ENCODE data around the gene CDK3.
"Not testable (repeated sequence)": the region's sequence is repeated elsewhere in the genome, so short reads cannot be mapped to it uniquely, and the experiment has no call there.

The CDK3 gene

DNA sequence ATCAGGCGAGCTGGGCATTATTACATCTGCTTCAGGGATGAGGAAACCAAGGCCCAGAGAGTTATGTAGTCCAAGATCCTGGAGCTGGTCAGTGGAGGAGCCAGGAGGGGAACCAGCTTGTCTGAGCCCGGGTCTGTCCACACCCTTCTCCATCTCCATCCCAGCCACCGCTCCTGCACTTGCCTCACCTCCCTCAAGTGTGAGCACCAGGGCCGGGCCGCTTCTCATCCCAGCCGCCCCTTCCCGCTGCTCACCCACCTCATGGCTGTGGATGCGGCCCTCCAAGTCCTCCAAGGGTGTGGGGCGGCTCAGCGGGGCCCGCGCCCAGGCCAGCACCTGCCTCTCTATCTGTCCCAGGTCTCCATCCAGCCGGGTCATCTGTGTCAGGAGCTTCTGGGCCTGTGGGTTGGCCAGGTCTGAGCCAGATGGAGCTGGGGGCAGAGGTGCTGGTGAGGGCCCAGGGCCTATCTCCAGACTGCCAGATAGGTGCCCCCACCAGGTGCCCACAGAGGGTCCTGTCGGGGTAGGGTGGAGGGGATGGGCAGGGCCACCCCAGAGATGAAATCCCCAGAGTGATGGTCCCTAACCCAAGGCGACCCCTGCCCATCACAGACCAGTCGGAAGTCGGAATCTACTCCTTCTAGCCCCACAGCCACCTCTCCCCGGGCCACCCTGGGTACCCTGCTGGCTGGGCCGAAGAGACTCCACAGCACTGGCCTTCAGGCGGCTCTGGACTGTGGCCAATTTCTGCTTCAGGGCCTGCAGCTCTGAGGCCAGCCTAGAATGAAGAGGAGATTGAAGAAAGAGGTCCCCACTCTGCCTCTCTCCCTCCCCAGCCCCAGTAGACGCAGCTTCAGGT lies 17.1 kb downstream of the CDK3 start:
- peak; percentile 26 for DNase-seq

DNA sequence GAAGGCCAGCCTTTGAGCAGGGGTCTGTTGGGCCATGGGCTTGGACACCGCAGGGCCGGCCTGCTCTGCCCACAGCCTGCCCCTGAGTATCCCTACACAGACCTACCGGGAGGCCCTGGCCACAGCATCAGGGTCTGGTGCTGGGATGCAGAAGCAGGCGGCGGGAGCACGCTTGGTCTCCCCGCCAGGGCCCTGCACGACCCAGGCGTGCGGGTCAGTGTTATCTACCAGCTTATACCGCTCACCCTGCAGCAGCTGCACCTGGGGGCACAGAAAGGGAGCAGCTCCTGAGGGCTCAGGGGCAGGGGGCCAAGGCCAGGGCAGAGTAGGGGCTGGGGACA lies 17.7 kb downstream of the CDK3 start:
- DNase-seq: no peak

DNA sequence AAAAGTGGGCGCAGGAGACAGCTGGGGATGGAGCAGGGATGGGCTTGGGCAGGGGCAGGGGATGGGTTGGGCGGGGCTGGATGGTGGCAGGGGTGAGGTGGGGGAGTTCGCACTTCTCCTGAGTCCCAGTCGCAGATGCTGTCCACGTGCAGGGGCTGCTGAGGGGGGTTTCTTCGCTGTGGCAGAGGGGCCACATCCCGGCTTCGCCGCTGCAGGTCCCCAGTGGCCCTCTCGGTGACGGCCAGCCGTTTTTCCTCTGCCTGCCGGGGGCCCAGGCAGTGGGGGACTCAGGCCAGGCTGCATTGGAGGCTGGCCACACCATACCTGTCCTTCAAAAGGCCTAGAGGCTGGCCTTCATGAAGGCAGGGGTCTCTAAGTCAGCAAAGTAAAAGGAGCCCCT lies 18.1 kb downstream of the CDK3 start:
- DNase-seq: peak; percentile 20

DNA sequence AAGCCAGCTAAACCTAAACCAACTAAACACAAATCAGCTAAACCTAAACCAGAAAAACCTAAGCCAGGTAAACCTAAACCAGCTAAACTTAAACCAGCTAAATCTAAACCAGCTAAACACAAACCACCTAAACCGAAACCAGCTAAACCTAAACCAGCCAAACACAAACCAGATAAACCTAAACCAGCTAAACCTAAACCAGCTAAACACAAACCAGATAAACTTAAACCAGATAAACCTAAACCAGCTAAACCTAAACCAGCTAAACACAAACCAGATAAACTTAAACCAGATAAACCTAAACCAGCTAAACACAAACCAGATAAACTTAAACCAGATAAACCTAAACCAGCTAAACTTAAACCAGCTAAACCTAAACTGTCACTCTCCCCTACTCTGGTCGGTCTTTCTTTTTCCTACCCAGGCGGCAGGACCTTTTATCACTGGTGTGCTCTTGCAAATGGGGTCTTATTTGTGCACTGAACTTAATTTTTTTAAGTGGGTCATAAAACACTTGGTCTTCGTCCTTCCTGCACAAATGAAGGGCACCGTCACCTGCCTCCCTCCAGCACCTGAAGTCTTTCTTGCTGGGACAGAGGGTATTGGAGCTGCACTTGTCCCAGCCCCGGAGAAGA lies 19.3 kb downstream of the CDK3 start:
- DNase-seq: no peak

DNA sequence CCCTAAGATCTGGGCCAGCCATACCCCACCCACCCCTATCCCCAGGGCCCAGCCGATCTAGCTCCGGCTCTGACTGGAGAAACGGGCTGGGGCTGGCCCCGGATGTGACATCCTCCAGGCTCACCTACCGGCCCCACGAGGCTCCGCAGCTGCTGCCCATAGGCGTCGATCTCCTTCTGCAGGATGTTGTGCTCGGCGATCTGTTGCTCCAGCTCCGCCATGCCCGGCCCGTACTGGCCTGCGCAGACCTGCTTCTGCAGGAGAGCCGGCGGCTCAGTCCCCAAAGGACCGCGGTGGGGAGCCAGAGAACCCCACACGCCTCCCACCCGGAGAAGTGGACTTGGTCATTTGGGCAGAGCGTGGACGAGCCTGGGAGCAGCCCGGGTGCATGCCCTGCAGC lies 21.6 kb downstream of the CDK3 start:
- DNase-seq: no peak

DNA sequence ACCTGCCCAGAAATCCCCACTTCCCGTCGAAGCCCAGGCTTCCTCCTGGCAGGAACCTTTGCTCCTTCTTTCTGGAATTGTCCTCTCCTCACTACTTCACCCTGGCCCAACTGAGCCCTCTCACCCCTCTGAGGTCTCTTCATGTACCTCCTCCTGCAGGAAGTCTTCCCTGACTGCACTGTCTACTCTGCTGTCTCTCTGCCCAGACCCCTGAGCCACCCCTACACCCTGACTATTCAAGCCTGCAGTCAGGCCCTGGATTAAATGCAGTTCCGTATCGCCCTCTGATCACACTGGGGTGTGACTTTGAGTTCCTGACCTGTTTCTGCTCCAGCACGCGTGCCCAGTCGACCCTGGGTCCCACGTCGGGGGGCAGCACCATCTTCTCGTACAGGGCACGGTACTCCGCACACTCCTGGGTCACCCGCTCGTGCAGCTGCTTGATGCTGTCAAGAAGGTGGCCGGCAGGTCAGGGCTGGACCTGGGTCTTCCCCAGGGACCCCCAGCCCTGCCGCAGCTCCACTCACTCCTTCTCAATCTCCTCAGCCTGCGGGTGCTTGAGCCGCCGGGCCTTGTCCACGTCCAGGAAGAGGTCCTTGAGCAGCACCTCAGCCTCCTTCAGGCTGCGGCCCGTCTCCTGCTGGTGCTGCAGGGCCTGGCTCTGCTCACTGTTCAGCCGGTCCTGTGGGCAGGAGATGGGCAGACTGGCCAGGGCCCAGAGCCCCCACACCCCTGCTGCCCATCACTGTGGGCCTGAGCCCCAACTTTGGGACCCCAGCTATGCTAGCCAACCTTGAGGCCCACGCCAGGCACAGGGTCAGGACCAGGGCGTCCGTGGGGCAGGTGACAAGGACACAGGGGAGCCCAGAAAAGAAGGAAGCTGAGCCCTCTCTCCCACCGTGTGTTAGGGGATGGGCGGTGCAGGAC lies 22.6 kb downstream of the CDK3 start:
- no peak for DNase-seq

DNA sequence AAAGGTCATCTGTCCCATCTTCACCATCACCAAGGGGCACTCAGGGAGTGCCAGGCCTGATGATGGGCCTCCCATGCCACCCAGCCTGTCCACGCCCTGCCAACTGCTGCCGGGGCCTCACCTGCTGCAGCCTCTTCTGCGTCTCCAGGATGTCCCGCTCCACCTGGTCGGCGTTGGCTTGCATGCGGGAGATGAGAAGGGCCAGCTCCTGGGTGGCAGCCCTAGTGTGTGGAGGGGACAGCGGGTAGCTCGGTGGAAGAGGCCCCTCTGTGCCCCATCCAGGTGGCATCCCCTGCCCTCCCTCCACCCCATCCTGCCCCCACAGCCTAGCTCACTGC lies 23.2 kb downstream of the CDK3 start:
- DNase-seq: no peak

DNA sequence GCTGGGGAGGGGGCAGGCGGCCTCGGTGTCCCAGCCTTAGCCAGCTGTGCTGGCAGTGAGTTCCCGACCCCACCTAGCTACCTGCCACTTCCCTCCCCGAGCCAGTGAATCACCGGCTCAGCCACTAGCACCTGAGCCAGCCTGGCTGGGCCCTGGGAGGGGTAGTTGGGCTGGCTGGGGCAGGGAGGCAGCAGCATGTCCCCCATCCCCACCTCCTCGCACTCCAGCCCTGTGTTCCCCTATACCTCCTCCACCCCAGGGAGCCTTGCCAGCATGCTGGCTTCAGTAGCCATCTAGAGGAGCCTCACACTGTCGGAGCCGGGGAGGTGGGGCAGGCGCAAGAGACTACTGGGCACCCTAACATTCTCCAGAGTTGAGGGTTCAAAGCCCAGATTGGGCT lies 23.7 kb downstream of the CDK3 start:
- DNase-seq: no peak

DNA sequence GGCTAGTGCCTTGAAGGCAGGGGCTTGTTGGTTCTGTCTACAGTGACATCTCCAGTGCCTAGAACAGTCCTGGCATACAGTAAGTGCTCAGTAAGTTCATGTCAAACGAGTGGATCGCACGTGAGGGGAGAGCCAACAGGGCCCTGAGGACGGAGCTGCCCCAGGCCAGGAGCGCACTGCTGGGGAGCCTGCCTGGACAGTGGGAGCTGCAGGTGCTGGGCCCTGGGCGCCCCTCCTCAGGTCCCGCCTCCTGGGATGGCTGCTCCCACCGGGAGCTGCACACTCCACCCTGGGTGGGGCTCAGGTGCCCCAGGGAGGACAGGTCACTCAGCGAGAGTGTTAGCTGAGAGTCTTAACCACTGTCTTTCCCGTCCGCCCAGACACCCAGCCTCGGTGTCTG lies 24.6 kb downstream of the CDK3 start:
- no peak for DNase-seq

DNA sequence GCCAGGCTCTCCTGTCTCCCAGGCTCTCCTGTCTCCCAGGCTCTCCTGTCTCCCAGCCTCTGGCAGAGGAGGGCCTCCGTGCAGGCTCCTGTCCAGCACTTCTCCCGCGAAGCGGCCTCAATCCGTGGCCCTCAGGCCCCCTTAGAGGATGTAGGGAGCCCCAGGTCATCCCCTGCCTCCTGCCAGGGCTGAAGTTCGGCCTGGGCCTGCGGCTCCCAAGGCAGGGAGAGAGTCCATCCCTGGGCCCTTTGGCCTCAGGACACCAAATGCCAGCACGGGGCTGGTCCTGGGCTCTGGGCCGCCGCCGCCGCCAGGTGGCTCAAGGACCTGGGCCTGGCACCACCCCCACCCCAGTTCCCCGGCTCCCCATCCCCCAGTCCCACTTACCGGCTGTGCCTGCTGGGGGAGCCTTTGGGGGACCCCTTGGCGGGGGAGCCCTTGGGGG lies 26.1 kb downstream of the CDK3 start:
- no peak for DNase-seq

DNA sequence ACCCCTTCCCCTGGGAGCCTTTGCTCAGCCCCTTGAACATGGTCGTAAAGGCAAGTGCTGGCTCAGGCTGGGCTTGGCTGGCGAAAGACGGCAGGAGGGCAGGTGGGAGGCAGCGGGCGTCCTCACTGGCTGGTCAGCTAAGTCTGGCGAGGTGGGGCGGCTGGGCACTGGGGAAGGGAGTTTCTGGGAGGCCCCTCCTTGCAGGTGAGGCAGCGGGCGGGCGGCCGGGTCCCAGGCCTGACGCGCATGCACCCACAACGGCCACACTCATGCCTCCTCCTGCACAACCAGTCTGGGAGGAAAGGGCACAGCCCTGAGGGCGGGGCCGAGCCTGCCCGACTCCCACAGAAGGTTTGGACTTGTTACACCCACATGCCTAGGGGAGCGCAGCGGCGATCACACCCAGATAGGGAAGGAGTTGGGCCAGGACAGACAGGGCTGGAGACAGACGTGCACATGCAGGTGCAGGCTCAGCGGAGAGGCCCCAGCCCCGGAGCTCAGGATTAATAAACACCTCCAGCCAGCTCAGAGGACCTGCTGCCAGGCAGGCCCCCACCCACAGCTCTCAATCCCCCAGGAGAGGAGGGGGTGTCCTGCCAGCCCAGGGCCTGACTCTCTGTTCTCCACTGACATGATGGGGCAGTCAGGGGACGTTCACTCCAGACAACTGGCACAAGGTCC lies 26.6 kb downstream of the CDK3 start, which contains the start of gene EVPL:
EVPL (minus strand) TSS at position 148 of the 681 bp plus-strand sequence; CDS start at position 40, 108 bp downstream.
- DNase-seq: no peak

DNA sequence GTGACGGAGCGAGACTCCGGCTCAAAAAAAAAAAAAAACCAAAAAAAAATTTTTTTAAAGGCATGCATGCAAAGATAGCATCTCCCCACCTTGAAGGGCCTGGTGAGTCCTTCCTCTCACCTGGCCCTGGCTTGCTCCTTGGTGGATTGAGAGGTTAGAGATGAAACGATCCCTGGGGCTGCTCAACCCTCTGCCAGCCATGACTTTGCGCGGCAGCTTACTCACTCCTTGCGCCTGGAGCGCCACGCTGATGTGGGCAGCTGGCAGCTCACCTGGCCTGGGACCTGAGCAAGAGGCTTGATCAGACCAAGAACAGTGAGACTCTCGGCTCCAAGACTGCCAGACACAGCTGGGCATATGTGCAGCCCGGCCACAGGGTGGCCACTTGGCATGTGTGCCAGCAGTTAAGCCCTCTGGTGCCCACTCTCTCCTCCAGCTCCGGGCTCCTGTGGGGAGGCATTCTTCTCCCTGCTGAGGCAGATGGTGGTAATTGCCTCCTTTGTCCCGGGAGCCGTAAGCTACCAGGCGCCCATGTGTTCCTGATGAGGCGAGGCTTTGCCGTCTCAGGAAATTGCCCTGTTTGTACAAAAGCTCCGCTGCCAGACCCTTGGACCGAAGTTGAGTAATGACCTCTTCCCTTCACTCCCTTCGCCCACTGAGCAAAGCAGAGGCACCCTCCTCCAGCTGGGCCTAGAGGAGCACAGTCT lies 31.6 kb downstream of the CDK3 start:
- DNase-seq: no peak

DNA sequence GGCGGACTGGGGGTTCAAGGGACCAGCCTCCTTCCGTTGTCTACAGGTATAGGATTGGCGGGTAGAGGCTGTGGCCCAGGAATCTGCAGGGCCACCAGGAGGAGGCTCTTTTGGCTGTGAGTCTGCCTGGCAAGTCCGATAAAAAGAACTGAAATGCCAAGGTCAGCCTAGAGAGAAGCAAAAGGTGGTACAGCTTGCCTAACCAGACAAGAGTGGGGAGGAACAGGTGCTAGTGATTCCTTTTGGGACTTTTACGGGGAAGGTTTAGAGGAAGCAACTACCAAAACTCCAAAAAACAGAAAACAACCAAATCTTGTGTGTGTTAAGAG lies 32.1 kb downstream of the CDK3 start:
- no peak for DNase-seq

DNA sequence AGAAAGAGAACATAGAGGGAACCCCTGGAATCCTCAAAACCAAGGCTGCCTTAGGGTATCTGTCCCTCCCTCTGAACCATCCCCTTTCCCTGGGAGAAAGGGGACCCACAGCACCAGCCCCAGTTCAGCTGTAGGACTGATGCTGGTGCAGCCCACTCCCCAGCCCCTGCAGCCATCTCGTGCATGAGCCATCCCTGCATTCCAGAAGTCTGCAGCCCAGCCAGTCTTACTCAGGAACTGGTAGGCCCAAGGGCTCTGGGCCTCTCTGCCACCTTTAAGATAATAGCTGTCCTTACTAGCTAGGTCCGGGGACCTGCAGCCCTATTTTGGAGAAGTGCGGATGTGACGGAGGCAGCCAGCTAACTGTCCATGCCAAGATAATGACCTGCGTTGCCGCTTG lies 32.5 kb downstream of the CDK3 start:
- no peak for DNase-seq

DNA sequence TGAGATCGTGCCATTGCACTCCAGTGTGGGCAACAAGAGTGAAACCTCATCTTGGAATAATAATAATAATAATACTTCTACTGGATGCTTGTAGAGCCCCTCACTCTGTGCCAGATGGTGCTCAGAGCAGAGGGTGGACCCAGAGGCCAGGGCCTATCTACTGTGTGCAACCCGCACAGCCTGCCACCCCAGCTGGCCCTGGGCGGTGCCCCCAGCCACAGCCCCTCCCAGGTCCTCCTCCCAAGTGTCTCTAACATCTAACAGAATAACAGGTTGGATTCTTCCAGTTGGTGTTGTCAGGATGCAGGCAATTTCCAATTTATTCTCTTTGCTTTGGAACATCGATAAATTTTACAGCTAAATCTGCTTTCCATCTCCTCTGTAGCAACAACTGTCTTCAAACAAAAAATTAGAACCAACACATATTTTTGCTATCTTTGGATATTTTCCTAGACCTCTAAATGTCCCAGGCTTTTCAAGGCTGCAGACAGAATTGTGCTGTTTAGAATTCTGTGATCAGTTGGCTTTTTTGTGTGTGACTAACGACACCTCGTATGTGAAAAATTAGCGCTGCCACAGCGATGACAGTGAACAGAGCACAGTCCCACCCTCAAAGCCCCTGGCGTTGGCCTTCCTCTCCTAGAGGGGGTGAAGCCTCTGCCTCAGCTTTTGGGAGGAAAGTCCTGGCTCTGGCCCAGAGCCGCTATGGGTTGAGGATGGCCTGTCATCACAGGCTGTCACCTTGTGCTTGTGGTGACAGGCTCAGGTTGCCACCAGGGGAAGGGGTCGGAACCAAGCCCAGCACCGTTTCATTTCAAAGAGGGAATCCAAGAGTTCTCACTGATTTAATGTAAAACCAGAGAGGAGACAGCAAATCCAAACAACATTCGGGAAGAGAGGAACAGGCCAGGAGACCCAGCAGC lies 34.0 kb downstream of the CDK3 start:
- no peak for DNase-seq

DNA sequence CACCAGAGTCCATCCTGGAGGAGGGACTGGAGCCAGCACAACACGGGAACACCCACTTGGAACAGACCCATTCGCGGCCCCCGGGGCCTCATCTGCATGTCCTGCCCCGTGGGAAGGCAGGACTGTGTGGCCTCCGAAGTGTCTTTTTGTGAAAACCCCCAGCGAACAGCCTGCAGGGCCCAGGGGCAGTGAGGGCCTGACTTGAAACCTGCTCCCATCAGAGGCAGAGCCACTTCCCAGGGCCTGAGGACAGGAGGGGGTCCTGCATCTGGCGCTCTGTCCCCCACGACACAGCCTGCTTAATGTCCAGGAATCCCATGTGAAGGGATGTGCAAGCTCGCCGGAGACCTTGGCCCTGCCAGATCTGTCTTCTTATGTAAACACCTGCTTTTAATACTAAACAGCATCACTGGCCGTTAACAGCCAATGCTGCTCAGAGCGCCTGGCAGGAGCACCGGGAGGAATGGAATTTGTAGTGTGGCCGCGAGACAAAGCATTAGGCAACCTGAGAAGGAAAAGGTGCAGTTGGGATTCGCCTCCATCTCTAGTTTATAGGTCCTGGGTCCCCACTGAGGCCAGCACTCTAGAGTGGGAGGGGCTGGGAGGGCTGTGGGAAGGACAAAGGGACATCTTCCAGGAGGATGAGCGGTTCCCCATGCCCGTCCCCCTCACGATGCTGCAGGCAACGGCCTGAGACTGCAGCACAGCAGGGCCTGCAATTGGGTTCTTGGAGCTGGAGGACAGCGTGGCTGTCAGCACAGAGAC lies 36.0 kb downstream of the CDK3 start:
- DNase-seq: no peak

DNA sequence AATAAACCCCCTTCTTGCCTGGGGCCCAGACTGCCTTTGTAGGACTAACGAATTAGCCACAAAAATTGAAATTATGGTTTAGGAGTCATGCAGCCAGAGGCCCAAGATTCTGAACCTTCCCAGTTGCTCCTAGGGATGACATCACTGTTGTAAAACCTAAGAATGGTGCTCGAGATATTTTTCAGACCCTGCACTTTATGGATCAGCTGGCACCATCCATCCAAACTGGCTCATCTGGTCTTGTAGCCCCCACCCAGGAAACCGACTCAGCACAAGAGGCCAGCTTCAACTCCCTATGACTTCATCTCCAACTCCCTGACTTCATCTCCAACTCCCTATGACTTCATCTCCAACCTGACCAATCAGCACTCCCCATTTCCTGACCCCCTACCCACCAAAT lies 37.4 kb downstream of the CDK3 start:
- no peak for DNase-seq

DNA sequence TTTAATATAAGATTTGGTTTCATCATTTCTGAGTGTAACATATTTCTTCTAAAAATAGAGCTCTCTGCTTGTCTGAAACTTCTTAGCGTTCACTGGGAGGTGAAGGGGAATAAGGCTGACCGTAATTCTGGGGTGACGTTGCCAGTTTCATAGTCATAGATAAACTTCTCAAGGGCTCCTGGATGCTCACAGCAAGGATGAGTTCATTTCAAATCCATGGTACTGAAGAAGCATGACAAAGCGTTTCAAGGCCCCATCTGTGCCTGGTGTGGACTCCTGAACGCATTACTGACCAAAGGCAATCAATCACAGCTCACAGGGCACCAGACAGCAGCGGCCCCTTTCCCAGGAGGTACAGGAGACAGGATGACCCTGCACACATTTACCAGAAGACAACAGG lies 38.5 kb downstream of the CDK3 start:
- DNase-seq: no peak

DNA sequence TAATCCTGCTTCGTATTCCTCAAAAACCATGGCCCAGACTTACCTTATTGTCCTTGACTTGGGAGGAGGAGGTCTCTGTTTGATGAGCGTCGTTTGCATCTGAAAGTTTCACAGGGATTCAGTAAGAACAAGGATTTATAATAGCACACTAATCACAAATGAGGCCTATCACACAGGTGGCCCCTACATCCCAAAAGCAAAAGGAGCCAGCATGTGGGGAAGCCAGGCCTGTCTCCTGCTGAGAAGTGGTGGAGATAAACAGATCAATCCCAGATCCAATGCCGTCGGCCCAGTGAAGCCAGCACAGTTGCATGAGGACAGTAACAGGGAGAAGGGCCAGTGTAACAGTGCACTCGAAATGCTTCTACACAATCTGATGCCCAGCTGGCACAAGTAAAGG lies 39.7 kb downstream of the CDK3 start:
- no peak for DNase-seq

DNA sequence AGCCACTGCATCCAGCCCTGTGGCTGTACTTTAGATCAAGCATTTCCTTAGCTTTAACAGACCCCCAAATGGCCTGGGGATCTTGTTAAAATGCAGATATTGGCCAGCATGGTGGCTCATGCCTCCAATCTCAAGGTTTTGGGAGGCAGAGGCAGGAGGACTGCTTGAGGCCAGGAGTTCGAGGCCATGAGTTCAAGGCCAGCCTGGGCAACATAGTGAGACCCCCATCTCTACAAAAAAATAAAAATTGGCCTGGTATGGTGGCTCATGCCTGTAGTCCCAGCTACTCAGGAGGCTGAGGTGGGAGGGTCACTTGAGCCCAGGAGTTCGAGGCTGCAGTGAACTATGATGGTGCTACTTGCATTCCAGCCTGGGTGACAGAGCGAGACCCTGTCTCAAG lies 42.2 kb downstream of the CDK3 start:
- not testable (repeated sequence) for DNase-seq

All from left hindlimb (tissue), 1 donor.